Liver (tissue), 3 donors: Measurements from ENCODE around the gene CRISPLD2.

Experiments used
- CTCF ChIP-seq: fragments of 150-350 bp; IDR thresholded peaks from 2 replicates; pipeline ENCODE4 v1.5.1; 2017; ENCODE audit warnings: improper control_type of control experiment, low read depth, low read length; ENCODE audit not compliant: missing input control
- HNF4A ChIP-seq, 2 donors: conservative IDR thresholded peaks; 2 replicates each; pipeline ENCODE4 v1.6.1; 2016; ENCODE audit warnings: antibody characterized with exemption in 2 of 2, mild to moderate bottlenecking in 2 of 2
- YY1 ChIP-seq: IDR thresholded peaks from 2 replicates; pipeline ENCODE4 v1.6.1; 2016; ENCODE audit warnings: antibody characterized with exemption, mild to moderate bottlenecking
- ZBTB33 ChIP-seq: IDR thresholded peaks from 2 replicates; pipeline ENCODE4 v1.6.1; 2016; ENCODE audit warnings: antibody characterized with exemption
- donor health status: healthy.
- donor health status: healthy.

- TF ChIP-seq HNF4A (conservative IDR thresholded peaks at IDR 0.05) (no peak), YY1 (no peak), CTCF (no peak), ZBTB33 (no peak)
Observed at GRCh38 chr16:84850714-84851113, 30.9 kb downstream of the CRISPLD2 start.
